Embryonic facial prominence (tissue), 1 donor: Measurements from ENCODE around the gene TPCN1.

Source experiments
- DNase-seq: peaks from one replicate; pipeline ENCODE4 v3.0.0-alpha.2; 2016; ENCODE audit errors: extremely low spot score

TPCN1 gene

GRCh38 chr12:113242026-113242418, 20.8 kb downstream of the TPCN1 start:
- no peak for DNase-seq

GRCh38 chr12:113242560-113242959, 21.3 kb downstream of the TPCN1 start:
- no peak for DNase-seq

- no peak for DNase-seq
Measured at GRCh38 chr12:113244047-113244460, 22.8 kb downstream of the TPCN1 start.

GRCh38 chr12:113244478-113244958, 23.3 kb downstream of the TPCN1 start:
- DNase-seq: no peak

GRCh38 chr12:113245695-113246477, 24.6 kb downstream of the TPCN1 start:
- peak; percentile 82 for DNase-seq

- no peak for DNase-seq
Measured at GRCh38 chr12:113246478-113247122, 25.3 kb downstream of the TPCN1 start.

- DNase-seq: no peak
Measured at GRCh38 chr12:113247123-113248050, 26.1 kb downstream of the TPCN1 start.

GRCh38 chr12:113248051-113248825, 27.0 kb downstream of the TPCN1 start:
- no peak for DNase-seq

GRCh38 chr12:113248842-113249435, 27.7 kb downstream of the TPCN1 start:
- no peak for DNase-seq

- no peak for DNase-seq
Measured at GRCh38 chr12:113249546-113249945, 28.3 kb downstream of the TPCN1 start.

GRCh38 chr12:113250045-113250444, 28.8 kb downstream of the TPCN1 start:
- DNase-seq: no peak

- DNase-seq: no peak
Measured at GRCh38 chr12:113251404-113252070, 30.3 kb downstream of the TPCN1 start.

- DNase-seq: no peak
Measured at GRCh38 chr12:113252494-113252893, 31.2 kb downstream of the TPCN1 start.

GRCh38 chr12:113253532-113254285, 32.4 kb downstream of the TPCN1 start:
- DNase-seq: no peak

GRCh38 chr12:113254298-113254697, 33.0 kb downstream of the TPCN1 start:
- no peak for DNase-seq

GRCh38 chr12:113257564-113257963, 36.3 kb downstream of the TPCN1 start:
- DNase-seq: no peak

GRCh38 chr12:113260127-113260526, 38.9 kb downstream of the TPCN1 start:
- DNase-seq: no peak

GRCh38 chr12:113260636-113261300, 39.5 kb downstream of the TPCN1 start:
- DNase-seq: no peak

GRCh38 chr12:113261847-113262470, 40.7 kb downstream of the TPCN1 start:
- no peak for DNase-seq
